ENCODE measurements around the gene TMEM232.
"Not testable (repeated sequence)": the region's sequence is repeated elsewhere in the genome, so short reads cannot be mapped to it uniquely, and the experiment has no call there.

Gene TMEM232

DNA sequence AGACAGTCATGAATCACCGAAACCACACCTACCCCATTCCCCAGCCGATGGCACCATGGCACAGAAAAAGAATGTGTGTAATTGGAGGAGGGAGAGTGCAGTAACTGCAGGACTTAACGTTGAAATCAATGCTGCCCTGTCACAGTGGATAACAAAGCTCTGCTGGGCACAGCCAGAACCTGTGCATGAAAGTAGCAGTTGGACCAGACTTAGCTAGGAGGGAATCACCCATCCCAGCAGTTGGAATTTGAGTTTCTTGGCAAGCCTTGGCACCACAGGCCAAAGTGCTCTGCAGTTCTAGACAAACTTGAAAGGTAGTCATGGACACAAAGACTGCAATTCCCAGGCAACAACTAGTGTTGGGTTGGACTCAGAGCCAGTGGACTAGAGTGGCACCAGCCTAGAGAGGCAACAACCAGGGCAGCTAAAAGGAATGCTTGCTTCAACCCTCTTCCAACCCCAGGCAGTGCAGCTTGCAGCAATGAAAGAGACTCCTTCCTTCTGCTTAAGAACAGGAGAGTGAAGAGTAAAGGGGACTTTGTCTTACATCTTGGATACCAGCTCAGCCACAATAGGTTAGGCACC is 19.1 kb downstream of the TMEM232 start:
- DNase-seq (ENCODE audit: low spot score) = no peak

GRCh38 chr5:110705349-110705748 is 21.1 kb downstream of the TMEM232 start:
- no peak for DNase-seq (ENCODE audit: low spot score)

- no peak for DNase-seq (ENCODE audit: low spot score)
Measured at GRCh38 chr5:110703481-110703880, 23.0 kb downstream of the TMEM232 start.

DNA sequence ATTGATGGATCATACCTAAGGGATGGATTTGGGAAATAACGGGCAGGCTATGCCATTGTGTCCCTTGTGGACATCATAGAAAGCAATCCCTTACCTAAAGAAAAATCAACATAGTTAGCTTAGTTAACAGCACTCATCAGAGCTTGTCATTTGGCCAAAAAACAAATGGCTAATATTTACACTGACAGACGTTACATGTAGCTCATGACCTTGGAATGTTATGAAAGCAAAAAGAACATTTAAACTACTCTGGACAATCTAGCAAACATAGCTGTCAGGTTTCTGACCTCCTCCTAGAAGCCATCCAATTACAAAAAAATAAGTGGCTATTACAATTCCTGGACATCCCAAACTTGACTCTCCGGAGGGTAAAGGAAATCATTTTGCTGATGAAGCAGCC is 23.8 kb downstream of the TMEM232 start:
- no peak for DNase-seq (ENCODE audit: low spot score)

GRCh38 chr5:110702300-110702699 is 24.2 kb downstream of the TMEM232 start:
- no peak for DNase-seq (ENCODE audit: low spot score)

GRCh38 chr5:110692669-110693068 is 33.8 kb downstream of the TMEM232 start:
- DNase-seq (ENCODE audit: low spot score) = not testable (repeated sequence)

GRCh38 chr5:110690587-110690986 is 35.9 kb downstream of the TMEM232 start:
- not testable (repeated sequence) for DNase-seq (ENCODE audit: low spot score)

- DNase-seq (ENCODE audit: low spot score) = no peak
Measured at GRCh38 chr5:110687485-110687884, 39.0 kb downstream of the TMEM232 start.

- no peak for DNase-seq (ENCODE audit: low spot score)
Measured at GRCh38 chr5:110686270-110686669, 40.2 kb downstream of the TMEM232 start.

GRCh38 chr5:110681953-110682352 is 44.5 kb downstream of the TMEM232 start:
- DNase-seq (ENCODE audit: low spot score) = no peak

DNA sequence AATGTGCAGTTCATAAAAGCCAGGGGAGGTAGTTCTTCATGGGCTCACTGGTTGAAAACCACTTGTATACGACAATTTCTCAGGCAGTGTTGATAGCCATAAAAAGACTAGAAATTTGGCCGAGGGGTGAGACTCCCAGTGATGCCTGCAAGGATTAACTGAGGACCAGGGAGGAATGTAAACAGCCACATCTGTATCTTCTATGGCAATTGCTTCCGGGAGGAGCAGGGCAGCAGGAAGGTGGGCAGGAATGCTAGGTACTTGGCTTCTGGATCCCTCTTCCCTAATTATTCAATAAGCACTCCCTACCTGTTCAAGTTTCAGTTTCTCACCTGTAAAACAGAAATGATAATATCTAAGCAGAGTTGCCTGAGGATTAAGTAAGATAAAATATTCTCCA is 45.4 kb downstream of the TMEM232 start:
- no peak for DNase-seq (ENCODE audit: low spot score)

GRCh38 chr5:110676554-110676953 is 49.9 kb downstream of the TMEM232 start:
- not testable (repeated sequence) for DNase-seq (ENCODE audit: low spot score)

GRCh38 chr5:110665184-110665726 is 61.2 kb downstream of the TMEM232 start:
- no peak for DNase-seq (ENCODE audit: low spot score)

GRCh38 chr5:110663525-110663924 is 62.9 kb downstream of the TMEM232 start:
- DNase-seq (ENCODE audit: low spot score) = no peak

DNA sequence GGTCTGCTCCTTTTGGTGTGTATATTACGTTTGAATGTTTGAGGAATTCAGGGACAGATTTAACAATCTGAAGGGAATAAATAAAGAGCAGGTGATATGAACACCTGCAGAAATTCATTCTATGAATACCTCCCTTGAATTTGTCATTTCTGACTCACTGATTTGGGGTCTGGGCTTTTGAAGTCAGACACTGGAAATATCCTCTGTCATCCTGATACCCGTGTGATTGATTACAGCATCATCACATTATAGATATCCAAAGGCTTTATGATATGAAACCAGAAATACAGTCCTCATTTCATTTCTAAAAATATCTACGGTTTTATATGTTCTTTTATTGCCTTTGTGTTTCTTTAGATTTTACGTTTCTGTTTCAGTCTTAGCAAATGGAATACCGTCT is 68.5 kb downstream of the TMEM232 start:
- no peak for DNase-seq (ENCODE audit: low spot score)

GRCh38 chr5:110653231-110653970 is 73.1 kb downstream of the TMEM232 start:
- DNase-seq (ENCODE audit: low spot score) = no peak

GRCh38 chr5:110651507-110651906 is 75.0 kb downstream of the TMEM232 start:
- DNase-seq (ENCODE audit: low spot score) = no peak

GRCh38 chr5:110644357-110644756 is 82.1 kb downstream of the TMEM232 start:
- no peak for DNase-seq (ENCODE audit: low spot score)

- DNase-seq (ENCODE audit: low spot score) = no peak
Measured at GRCh38 chr5:110638970-110639902, 87.2 kb downstream of the TMEM232 start.

- DNase-seq (ENCODE audit: low spot score) = no peak
Measured at GRCh38 chr5:110634475-110634874, 92.0 kb downstream of the TMEM232 start.

- DNase-seq (ENCODE audit: low spot score) = no peak
Measured at GRCh38 chr5:110631236-110631635, 95.2 kb downstream of the TMEM232 start.

DNA sequence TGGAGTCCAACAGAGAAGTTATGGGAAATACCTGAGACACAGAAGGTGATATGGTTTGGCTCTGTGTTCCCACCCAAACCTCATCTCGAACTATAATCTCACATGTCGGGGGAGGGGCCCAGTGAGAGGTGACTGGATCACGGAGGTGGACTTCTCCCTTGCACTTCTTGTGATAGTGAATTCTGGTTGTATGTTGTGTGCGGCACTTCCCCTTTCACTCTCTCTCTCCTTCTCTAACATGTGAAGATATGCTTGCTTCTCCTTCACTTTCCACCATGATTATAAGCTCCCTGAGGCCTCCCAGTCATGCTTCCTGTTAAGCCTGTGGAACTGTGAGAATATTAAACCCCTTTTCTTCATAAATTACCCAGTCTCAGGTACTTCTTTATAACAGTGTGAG is 96.1 kb downstream of the TMEM232 start:
- no peak for DNase-seq (ENCODE audit: low spot score)
